MG63 (cell line): ENCODE data around the gene NUBP1. TPM values are rescaled to one million over a fixed set of nuclear protein-coding genes. Genes with fewer than 3 reads are reported as not detected.
A peak's percentile ranks its signal among the peaks of the same experiment; 100 is the strongest.
"Not testable (repeated sequence)": the region's sequence is repeated elsewhere in the genome, so short reads cannot be mapped to it uniquely, and the experiment has no call there.

Source experiments
- DNase-seq: peaks from one replicate; pipeline ENCODE4 v3.0.0-alpha.2; 2020
- H3K27me3 ChIP-seq: fragments of 250-450 bp; sonication (Bioruptor Pico); 2 replicates; pipeline ENCODE4 v1.5.1; 2020; ENCODE audit warnings: mild to moderate bottlenecking, moderate library complexity
- H3K36me3 ChIP-seq: fragments of 250-450 bp; sonication (Bioruptor Pico); 2 replicates; pipeline ENCODE4 v1.5.1; 2020; ENCODE audit warnings: mild to moderate bottlenecking, moderate library complexity
- H3K4me3 ChIP-seq: fragments of 250-450 bp; sonication (Bioruptor Pico); 2 replicates; pipeline ENCODE4 v1.5.1; 2020; ENCODE audit warnings: mild to moderate bottlenecking, moderate library complexity
- H3K9me3 ChIP-seq: fragments of 250-450 bp; sonication (Bioruptor Pico); 2 replicates; pipeline ENCODE4 v1.5.1; 2020; ENCODE audit warnings: mild to moderate bottlenecking, moderate library complexity
- total RNA-seq: library from RNA; depleted of rRNA; stranded (reverse); fragments of >200 nt; shearing (Covaris generic); gene quantifications from 2 replicates; pipeline ENCODE4 v1.2.3, GENCODE V29; 2014; ENCODE audit warnings: low replicate concordance; rRNA removed

NUBP1 gene
- total RNA-seq, result 45.2 and 57.5 TPM in 2 replicates

DNA sequence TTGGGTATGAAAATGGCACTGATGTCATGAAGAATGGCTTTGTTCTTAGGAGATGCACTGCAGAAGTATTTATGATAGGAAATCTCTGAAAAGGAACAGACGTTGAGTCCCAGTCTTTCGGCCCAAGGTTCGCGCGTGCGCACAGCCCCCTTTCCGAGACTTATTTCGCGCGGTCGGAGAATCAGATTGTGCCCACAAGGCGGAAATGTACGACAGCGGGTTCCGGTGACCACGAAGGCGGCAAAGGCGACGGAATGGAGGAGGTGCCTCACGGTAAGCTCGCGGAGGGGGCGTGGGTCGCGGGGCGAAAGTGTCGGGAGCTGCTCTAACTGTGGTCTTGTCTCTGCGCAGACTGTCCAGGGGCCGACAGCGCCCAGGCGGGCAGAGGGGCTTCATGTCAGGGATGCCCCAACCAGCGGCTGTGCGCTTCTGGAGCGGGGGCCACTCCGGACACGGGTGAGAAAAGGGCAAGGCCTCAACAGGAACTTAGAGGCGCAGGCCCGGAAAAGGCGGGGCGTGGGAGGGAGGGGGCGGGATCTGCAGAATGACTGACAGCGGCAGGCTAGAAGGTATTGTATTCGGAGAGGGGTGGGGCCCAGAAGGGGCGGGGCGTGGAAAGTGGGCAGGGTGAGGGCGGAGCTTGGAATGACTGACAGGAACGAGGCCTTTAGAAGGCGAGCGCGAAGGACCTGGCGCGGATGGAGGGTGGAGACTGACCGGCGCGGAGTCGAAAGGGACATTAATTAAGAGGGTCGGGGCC is at the start of gene NUBP1:
Gene NUBP1, plus strand, starts transcription at position 233 of the 760 bp plus-strand sequence. Its CDS starts 22 bp downstream, at position 255.
- peak within 1 kb of the TSS; percentile 79 for H3K4me3 ChIP-seq
- no peaks in the 10 kb centered on the region for H3K27me3 ChIP-seq
- peaks cover 19% of the 10 kb centered on the region for H3K36me3 ChIP-seq
- H3K9me3 ChIP-seq, result no peaks in the 10 kb centered on the region
- peak; percentile 99 for DNase-seq

DNA sequence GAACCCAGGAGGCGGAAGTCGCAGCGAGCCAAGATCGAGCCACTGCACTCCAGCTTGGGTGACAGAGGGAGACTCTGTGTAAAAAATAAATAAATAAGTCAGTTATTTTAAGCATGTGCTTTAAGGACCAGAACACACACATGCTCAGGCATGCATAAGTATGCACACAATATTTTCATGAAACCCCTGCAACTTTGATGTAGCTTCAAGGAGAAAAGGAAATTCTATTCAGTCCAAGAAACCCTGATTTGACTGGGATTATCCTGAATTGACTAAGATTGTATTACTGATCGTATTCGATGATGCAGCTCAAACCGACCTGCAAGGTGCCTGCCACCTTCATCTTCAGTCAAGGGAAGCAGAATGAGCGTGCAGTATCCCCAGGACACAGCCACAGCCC is 49.8 kb upstream of the NUBP1 start:
- H3K9me3 ChIP-seq, result no peaks in the 10 kb centered on the region
- no peaks in the 10 kb centered on the region for H3K27me3 ChIP-seq
- no peaks in the 10 kb centered on the region for H3K36me3 ChIP-seq
- no peak for DNase-seq
- no peak overlapping the region for H3K4me3 ChIP-seq

DNA sequence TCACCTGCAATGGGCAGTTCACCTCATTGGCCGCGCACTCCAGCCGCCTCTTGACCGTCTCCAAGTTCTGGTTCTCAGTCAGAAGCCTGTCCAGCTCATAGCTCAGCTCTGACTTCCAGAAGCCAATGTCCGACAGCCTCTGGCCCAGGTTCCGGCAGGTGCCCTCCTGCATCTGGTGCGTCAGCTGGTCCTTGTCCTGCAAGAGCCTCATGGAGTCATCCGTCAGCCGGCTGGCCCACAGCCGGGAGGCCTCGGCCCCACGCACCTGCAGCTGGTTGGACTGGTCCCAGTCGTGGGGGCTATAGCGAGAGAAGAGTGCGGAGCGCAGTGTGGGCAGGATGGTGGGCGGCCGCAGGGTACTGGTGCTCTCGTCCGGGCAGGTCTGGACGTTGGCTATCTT is 49.3 kb upstream of the NUBP1 start:
- Histone ChIP-seq H3K27me3 (no peaks in the 10 kb centered on the region), H3K36me3 (no peaks in the 10 kb centered on the region), H3K4me3 (no peak overlapping the region), H3K9me3 (no peaks in the 10 kb centered on the region)
- DNase-seq, result no peak

DNA sequence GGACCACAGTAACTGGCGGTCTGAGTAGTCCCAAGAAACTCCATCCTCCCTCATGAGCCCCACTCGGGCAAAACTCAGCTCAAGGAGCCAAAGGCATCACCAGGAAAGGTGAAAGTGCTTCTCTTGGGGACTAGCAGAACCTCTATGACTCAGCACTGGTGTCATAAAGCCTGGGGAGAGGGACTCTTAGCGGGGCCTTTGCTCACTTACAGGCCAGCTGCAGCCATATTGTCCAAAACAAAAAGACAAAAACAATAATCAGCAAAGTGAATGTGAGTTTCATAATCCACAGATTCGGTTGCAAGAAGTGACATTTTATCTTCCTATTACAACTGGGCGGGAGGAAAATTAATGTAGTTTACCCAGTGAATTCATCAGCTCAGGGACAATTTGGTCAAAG is 48.8 kb upstream of the NUBP1 start, which contains the start of gene TEKT5:
Gene TEKT5, minus strand, starts transcription at position 101 of the 400 bp plus-strand sequence. Its CDS starts 57 bp downstream, at position 44.
- no peaks in the 10 kb centered on the region for H3K9me3 ChIP-seq
- H3K36me3 ChIP-seq, result no peaks in the 10 kb centered on the region
- DNase-seq, result no peak
- H3K27me3 ChIP-seq, result no peaks in the 10 kb centered on the region
- H3K4me3 ChIP-seq, result no peak within 1 kb of the TSS

DNA sequence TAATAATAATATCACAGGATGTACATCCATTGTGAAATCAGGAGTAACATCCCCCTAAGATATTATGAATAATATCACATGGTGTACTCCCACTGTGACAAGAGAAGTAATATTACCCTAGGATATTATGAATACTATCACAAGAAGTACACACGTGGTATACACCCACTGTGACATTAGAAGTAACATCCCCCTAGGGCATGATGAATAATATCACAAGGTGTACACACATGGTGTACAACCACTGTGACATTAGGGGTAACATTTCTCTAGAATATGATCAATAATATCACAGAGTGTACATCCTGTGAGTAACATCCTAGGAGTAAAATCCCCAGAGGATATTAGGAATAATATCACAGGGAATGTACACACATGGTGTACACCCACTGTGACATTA is 43.9 kb upstream of the NUBP1 start:
- H3K4me3 ChIP-seq, result no peak overlapping the region
- no peaks in the 10 kb centered on the region for H3K9me3 ChIP-seq
- H3K27me3 ChIP-seq, result no peaks in the 10 kb centered on the region; the same call in 1 of the 2 replicates
- no peak for DNase-seq
- H3K36me3 ChIP-seq, result no peaks in the 10 kb centered on the region

DNA sequence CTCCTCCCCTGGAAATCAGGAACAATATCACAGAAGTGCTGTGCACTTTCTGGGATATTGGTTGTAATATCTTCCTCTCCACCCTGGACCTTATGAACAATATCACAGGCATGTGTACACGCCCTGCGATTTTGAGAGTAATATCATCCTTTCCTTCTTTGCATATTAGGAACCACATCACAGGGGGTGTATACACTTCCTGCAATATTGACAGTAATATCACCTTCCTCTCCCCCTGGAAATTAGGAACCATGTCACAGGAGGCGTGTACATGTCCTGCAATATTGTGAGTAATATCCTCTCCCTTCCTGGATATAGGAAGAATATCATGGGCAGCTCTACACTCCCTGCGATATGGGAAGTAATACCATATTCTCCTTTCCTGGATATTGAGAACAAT is 34.7 kb upstream of the NUBP1 start:
- Histone ChIP-seq H3K27me3 (peaks cover 6% of the 10 kb centered on the region), H3K36me3 (no peaks in the 10 kb centered on the region), H3K9me3 (no peaks in the 10 kb centered on the region), H3K4me3 (no peak overlapping the region)
- no peak for DNase-seq

DNA sequence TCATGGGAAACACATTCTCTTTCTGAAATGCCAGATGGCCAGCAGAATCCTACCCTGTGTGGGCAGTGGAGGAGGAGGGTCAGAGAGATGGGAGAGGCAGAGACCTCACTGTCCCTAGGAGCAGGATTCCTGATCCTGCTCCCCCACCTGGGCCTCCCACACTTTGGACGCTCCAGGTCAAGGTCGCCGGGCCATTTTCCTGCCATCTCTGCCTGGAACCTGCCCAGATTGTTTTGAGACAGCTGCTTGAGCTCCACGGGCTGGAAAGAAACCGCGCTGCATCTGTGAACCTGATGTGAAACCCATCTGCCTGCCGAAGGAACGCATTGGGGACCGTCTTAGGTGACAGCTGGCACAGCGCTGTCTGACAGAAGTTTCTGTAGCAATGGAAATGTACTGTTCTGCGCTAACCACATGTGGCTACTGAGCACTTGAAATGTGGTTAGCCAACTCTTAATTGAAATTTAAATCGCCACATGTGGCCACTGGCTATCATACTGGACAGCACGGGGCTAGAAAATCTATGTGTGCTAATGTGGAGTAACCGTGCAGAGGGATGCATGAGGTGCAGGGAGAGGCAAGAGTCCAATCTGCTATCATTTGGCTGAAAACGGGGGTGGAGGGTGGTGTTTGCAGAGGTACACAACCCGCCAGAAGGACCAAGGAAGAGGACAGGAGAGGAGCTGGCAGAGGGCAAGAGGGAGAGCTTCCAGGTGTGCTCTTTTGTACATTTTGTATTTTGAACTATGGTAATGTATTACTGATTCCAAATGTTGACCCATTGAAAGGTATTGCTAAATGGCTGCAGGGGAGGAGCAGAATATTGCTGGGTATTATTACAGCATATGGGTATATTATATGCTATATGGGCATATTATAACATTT is 15.4 kb upstream of the NUBP1 start:
- Histone ChIP-seq H3K36me3 (no peaks in the 10 kb centered on the region), H3K4me3 (no peak overlapping the region), H3K9me3 (peaks cover 2% of the 10 kb centered on the region)

DNA sequence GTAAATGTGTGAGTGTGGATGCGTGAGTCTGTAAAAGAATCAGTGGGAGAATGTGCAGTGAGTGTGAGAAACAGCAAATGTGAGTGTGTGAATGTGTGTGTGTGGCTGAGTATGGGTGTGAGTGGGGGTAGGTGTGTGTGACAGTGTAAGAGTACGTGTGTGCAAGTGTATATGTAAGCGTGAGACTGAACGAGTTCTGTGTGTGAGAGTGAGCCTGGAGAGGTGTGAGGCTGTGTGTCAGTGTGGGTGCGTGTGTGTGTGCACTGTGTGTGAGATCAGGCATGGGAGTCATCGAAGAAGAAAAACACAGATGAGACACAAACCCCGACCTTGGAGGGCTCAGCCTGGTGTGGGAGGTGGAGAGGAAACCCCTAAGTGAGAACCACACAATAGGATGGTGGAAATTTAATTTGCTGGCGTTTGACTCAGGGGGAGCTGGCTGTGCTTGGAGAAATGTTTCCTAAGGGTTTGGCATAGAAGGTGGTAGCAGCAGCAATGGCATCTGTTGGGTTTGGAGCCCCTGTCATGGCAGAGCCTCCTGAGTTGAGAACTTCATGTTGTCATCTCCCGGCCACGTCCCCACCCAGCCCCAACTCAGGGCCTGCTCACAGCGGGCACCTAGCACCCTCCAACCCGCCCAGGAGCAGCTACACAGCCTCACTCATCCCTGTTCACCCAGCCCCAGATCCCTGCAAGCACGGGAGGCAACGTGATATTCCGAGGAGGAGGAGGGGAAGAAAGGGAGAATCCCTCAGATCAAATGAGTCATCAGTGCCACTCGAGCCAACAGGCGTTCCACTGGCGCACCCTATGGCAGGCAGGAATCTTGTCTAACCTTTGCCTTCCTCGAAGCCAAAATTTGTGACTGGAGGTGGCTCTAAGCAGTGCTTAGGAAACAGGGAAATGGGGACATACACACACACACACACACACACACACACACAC is 14.3 kb upstream of the NUBP1 start:
- peak; percentile 83 for DNase-seq
- Histone ChIP-seq H3K36me3 (no peaks in the 10 kb centered on the region), H3K4me3 (no peak overlapping the region), H3K9me3 (peaks cover 6% of the 10 kb centered on the region), H3K27me3 (no peaks in the 10 kb centered on the region; the same call in 1 of the 2 replicates)

More for the DNA sequence above, 15.4 kb upstream of the NUBP1 start:
- H3K27me3 ChIP-seq, result no peaks in the 10 kb centered on the region; the same call in 1 of the 2 replicates
- no peak for DNase-seq

DNA sequence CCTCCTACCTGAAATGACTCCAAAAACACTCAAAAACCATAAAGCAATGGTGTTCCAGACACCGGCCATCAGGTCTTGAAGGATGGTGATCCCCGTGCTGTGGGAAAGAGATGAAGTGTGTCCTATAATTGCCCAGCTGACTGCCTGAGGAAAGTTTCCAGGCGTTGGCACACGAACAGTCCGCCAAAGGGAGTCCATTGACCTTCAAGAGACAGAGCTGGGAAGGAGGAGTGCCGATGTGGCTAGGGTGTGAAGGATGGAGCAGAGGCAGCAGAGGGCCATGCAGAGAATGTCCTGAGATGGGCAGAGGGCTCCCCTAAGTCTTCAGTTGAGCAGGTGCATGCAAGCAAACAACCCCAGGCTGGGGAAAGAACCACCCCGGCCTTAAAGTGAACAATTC is 11.9 kb upstream of the NUBP1 start:
- no peaks in the 10 kb centered on the region for H3K36me3 ChIP-seq
- DNase-seq, result no peak
- peaks cover 6% of the 10 kb centered on the region for H3K9me3 ChIP-seq
- H3K4me3 ChIP-seq, result no peak overlapping the region
- no peaks in the 10 kb centered on the region for H3K27me3 ChIP-seq

DNA sequence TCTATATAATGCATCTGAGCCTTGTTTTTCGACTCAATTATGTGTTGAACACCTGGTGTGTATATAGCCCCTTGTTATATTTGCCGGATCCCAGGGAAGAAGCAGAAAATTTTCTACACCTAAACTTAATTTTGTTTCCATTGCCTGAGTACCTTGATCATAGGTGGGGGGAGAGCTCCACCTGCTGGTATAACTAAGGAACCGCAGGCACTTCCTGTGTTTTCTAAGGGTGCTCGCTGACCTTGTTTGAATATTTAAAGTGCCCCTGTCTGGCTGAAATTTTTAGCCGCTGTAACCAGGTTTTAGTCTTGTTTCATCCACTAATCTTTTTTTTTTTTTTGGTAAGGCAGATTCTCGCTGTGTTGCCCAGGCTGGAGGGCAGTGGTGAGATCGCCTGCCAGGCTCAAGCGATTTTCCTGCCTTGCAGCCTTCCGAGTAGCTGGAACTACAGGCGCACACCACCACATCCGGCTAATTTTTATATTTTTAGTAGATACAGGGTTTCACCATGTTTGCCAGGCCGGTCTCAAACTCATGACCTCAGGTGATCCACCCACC is 6.5 kb upstream of the NUBP1 start:
- Histone ChIP-seq H3K9me3 (peaks cover 6% of the 10 kb centered on the region), H3K36me3 (no peaks in the 10 kb centered on the region), H3K4me3 (no peak overlapping the region), H3K27me3 (no peaks in the 10 kb centered on the region)
- peak; percentile 42 for DNase-seq

DNA sequence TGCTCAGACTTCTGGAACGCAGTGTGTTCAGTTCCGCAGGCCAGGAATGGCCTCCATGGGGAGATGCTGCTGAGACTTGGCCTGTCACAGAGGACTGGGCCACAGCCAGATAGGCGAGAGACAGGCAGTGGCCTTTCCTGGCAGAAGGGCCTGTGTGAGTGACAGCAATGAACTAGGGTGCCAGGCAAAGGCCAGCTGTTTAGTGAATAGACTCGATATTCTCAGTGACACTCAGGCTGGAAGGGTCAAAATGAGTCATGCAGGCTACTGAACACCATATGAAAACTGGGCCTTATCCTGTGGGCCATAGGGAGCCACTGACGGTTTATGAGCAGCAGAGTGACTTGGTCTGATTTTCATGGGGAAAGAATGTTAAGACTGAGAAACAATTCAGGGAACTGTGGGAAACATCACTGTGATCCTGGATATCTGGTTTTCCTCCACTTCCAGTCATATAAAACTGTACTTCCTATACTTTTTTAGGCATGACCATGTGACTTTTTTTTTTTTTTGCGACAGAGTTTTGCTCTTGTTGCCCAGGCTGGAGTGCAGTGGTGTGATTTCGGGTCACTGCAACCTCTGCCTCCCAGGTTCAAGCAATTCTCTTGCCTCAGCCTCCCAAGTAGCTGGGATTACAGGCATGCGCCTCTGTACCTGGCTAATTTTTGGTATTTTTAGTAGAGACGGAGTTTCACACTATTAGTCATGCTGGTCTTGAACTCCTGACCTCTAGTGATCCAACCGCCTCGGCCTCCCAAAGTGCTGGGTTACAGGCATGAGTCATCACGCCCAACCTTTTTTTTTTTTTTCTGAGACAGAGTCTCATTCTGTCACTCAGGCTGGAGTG is 5.2 kb upstream of the NUBP1 start:
- no peaks in the 10 kb centered on the region for H3K36me3 ChIP-seq
- H3K27me3 ChIP-seq, result no peaks in the 10 kb centered on the region
- DNase-seq, result peak; percentile 84
- no peak overlapping the region for H3K4me3 ChIP-seq
- peaks cover 2% of the 10 kb centered on the region; the same call in 1 of the 2 replicates for H3K9me3 ChIP-seq

DNA sequence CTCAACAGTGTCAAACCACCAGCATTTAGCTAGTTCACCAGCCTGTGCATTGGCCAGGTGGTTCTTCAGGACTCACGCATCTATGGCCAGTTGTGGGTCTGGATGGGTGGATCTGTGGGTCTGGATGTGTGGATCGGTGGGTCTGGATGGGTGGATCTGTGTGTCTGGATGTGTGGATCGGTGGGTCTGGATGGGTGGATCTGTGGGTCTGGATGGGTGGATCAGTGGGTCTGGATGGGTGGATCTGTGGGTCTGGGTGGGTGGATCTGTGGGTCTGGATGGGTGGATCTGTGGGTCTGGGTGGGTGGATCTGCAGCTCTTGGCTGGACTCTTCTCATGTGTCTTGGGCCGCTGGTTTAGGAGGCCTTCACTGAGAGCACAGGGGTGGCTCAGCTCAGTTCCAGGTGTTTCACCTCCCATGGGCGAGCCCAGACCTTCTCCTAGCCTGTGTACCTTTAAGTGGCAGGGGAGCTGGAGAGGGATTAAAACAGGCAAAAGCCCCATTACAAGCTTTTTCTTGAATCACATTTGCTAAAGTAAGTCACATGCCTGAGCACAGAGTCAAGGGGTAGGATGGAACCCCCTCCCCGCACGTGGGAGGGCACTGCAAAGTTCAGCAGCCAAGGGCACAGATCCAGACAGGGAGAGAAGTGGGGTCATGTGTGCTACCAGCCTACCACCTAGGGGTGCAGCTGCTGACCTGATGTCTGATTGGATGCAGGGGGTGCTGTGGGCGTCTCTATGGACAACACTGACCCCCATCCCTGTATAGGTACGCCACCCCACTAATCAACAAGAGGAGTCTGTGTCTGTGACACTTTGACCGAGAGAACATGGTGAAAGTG is 3.4 kb upstream of the NUBP1 start:
- H3K4me3 ChIP-seq, result no peak overlapping the region
- H3K9me3 ChIP-seq, result no peaks in the 10 kb centered on the region
- no peaks in the 10 kb centered on the region for H3K36me3 ChIP-seq
- no peaks in the 10 kb centered on the region for H3K27me3 ChIP-seq
- no peak for DNase-seq

DNA sequence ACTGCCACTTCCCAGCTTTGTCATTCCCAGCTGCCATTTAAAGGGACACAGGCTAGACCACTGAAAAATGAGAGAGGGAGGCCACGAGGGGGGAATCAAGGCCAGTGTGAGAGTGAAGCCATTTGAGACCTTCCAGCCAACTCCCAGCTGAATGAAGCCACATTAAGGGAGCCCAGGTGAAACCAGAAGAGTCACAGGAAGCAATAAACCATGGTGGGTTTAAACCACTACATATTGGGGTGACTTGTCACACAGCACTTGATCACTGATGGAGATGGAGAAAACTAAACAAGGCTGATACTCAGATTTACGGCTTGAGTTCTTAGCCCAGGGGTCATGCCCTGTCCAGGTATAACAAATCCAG is 2.8 kb upstream of the NUBP1 start:
- DNase-seq, result no peak
- no peak overlapping the region for H3K4me3 ChIP-seq
- H3K36me3 ChIP-seq, result no peaks in the 10 kb centered on the region; the same call in 1 of the 2 replicates
- H3K27me3 ChIP-seq, result no peaks in the 10 kb centered on the region
- H3K9me3 ChIP-seq, result no peaks in the 10 kb centered on the region

DNA sequence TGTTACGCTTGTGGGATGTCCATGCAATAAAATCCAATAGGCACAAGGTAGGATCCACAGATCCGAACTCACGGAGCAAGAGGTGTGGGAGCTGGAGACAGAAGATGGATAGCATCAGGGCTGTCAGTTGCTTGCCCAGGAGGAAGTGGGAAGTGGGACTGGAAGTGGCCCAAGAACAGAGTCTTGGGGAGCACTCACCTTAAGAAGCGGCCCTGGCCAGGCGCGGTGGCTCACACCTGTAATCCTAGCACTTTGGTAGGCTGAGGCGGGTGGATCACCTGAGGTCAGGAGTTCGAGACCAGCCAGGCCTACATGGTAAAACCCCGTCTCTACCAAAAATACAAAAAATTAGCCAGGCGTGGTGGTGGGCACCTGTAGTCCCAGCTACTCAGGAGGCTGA is 2.4 kb upstream of the NUBP1 start:
- not testable (repeated sequence) for H3K4me3 ChIP-seq, DNase-seq, H3K36me3 ChIP-seq, H3K9me3 ChIP-seq, H3K27me3 ChIP-seq

DNA sequence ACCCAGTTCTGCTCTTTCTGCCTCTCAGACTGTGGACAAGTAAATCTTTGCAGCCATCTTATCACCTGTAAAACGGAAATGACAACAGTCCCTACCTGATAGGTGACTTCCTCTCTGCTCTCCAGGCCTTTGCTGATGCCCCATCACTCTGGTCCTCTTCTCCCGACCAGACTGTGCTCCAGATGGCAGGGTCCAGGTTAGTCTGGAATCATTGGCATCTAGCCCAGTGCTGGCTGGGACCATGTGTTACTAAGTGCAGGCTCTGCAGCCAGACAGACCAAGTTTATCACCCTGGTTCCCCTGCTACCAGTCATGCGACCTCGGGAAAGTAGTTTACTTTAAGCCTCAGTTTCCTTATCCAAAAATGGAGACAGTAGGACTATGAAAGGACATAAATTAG is 1.8 kb upstream of the NUBP1 start:
- peak; percentile 33 for DNase-seq
- Histone ChIP-seq H3K4me3 (no peak overlapping the region), H3K9me3 (no peaks in the 10 kb centered on the region), H3K36me3 (peaks cover 1% of the 10 kb centered on the region; the same call in 1 of the 2 replicates), H3K27me3 (no peaks in the 10 kb centered on the region)
